Activated naive CD8-positive, alpha-beta T cell treated with anti-CD3 and anti-CD28 coated beads, Interleukin-2, amount 50 U/mL, for 24 hours (primary cell): ENCODE measurements around the gene ATG2B.

Experiments
- ATAC-seq: fragments of 150-1000 bp; cut with Tn5 transposase; one replicate; pipeline ENCODE4 v1.10.0; 2021
- DNase-seq: peaks from one replicate; pipeline ENCODE4 v3.0.0; 2021
- H3K27ac Mint-ChIP-seq: one replicate; pipeline ENCODE4 v1.8.0; 2021; ENCODE audit warnings: mild to moderate bottlenecking, mixed read lengths
- H3K27me3 Mint-ChIP-seq: one replicate; pipeline ENCODE4 v1.8.0; 2021; ENCODE audit warnings: mixed read lengths
- H3K36me3 Mint-ChIP-seq: one replicate; pipeline ENCODE4 v1.8.0; 2021; ENCODE audit warnings: low read depth, mixed read lengths
- H3K4me1 Mint-ChIP-seq: one replicate; pipeline ENCODE4 v1.8.0; 2021; ENCODE audit warnings: mixed read lengths
- H3K4me3 Mint-ChIP-seq: one replicate; pipeline ENCODE4 v1.8.0; 2021; ENCODE audit warnings: mild to moderate bottlenecking, moderate library complexity, mixed read lengths
- H3K9me3 Mint-ChIP-seq: one replicate; pipeline ENCODE4 v1.8.0; 2021; ENCODE audit warnings: mixed read lengths

The ATG2B gene

DNA sequence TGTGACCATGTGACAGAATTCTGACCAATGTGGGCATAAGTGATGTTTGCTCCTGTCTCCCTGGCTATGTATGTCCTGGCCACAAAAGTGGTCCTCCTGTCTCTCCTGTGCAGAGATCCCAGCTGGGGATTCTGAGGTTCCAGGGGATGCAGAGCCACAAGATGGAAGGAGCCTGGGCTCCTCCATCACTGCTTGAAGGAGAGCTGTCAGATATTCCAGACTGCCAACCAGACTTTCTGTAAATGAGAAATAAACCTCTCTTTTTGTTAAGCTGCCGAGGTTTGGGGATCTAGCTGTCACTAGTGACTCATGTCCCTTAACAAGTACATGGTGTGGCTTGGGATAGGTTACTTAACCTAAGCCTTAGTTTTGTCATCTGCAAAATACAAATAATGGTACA lies 85.3 kb downstream of the ATG2B start:
- DNase-seq = no peak
- no peak for ATAC-seq
- no peak overlapping the region for H3K27ac Mint-ChIP-seq
- no peak overlapping the region for H3K4me3 Mint-ChIP-seq
- H3K4me1 Mint-ChIP-seq = no peaks in the 10 kb centered on the region
- H3K36me3 Mint-ChIP-seq = no peaks in the 10 kb centered on the region
- H3K9me3 Mint-ChIP-seq = peaks cover 10% of the 10 kb centered on the region
- no peaks in the 10 kb centered on the region for H3K27me3 Mint-ChIP-seq

GRCh38 chr14:96275177-96276112 lies 87.7 kb downstream of the ATG2B start:
- H3K27me3 Mint-ChIP-seq = no peaks in the 10 kb centered on the region
- DNase-seq (peak; percentile 80), ATAC-seq (no peak)
- H3K4me1 Mint-ChIP-seq = no peaks in the 10 kb centered on the region
- H3K9me3 Mint-ChIP-seq = peaks cover 10% of the 10 kb centered on the region
- no peak overlapping the region for H3K27ac Mint-ChIP-seq
- H3K4me3 Mint-ChIP-seq = no peak overlapping the region
- no peaks in the 10 kb centered on the region for H3K36me3 Mint-ChIP-seq

GRCh38 chr14:96274543-96274942 lies 88.6 kb downstream of the ATG2B start:
- Mint-ChIP-seq H3K4me3 (no peak overlapping the region), H3K27ac (no peak overlapping the region), H3K9me3 (peaks cover 10% of the 10 kb centered on the region), H3K36me3 (no peaks in the 10 kb centered on the region), H3K4me1 (no peaks in the 10 kb centered on the region), H3K27me3 (no peaks in the 10 kb centered on the region)
- ATAC-seq (no peak), DNase-seq (no peak)

GRCh38 chr14:96274122-96274521 lies 89.0 kb downstream of the ATG2B start:
- DNase-seq (no peak), ATAC-seq (no peak)
- no peak overlapping the region for H3K4me3 Mint-ChIP-seq
- H3K9me3 Mint-ChIP-seq = peaks cover 10% of the 10 kb centered on the region
- H3K27ac Mint-ChIP-seq = no peak overlapping the region
- H3K36me3 Mint-ChIP-seq = no peaks in the 10 kb centered on the region
- H3K4me1 Mint-ChIP-seq = no peaks in the 10 kb centered on the region
- H3K27me3 Mint-ChIP-seq = no peaks in the 10 kb centered on the region

- peaks cover 8% of the 10 kb centered on the region for H3K9me3 Mint-ChIP-seq
- H3K36me3 Mint-ChIP-seq = no peaks in the 10 kb centered on the region
- no peak overlapping the region for H3K4me3 Mint-ChIP-seq
- H3K27ac Mint-ChIP-seq = no peak overlapping the region
- no peak for DNase-seq
- no peak for ATAC-seq
- H3K4me1 Mint-ChIP-seq = no peaks in the 10 kb centered on the region
- no peaks in the 10 kb centered on the region for H3K27me3 Mint-ChIP-seq
Measured at GRCh38 chr14:96273629-96274028, 89.5 kb downstream of the ATG2B start.

- DNase-seq (no peak), ATAC-seq (no peak)
- Mint-ChIP-seq H3K4me1 (no peaks in the 10 kb centered on the region), H3K4me3 (no peak overlapping the region), H3K36me3 (no peaks in the 10 kb centered on the region), H3K27ac (no peak overlapping the region), H3K27me3 (no peaks in the 10 kb centered on the region), H3K9me3 (peaks cover 4% of the 10 kb centered on the region)
Measured at GRCh38 chr14:96272777-96273473, 90.2 kb downstream of the ATG2B start.

- Mint-ChIP-seq H3K27ac (no peak overlapping the region), H3K36me3 (no peaks in the 10 kb centered on the region), H3K9me3 (no peaks in the 10 kb centered on the region), H3K27me3 (peaks cover 1% of the 10 kb centered on the region), H3K4me3 (no peak overlapping the region), H3K4me1 (no peaks in the 10 kb centered on the region)
- DNase-seq = no peak
- no peak for ATAC-seq
Measured at GRCh38 chr14:96271421-96271762, 91.7 kb downstream of the ATG2B start.

DNA sequence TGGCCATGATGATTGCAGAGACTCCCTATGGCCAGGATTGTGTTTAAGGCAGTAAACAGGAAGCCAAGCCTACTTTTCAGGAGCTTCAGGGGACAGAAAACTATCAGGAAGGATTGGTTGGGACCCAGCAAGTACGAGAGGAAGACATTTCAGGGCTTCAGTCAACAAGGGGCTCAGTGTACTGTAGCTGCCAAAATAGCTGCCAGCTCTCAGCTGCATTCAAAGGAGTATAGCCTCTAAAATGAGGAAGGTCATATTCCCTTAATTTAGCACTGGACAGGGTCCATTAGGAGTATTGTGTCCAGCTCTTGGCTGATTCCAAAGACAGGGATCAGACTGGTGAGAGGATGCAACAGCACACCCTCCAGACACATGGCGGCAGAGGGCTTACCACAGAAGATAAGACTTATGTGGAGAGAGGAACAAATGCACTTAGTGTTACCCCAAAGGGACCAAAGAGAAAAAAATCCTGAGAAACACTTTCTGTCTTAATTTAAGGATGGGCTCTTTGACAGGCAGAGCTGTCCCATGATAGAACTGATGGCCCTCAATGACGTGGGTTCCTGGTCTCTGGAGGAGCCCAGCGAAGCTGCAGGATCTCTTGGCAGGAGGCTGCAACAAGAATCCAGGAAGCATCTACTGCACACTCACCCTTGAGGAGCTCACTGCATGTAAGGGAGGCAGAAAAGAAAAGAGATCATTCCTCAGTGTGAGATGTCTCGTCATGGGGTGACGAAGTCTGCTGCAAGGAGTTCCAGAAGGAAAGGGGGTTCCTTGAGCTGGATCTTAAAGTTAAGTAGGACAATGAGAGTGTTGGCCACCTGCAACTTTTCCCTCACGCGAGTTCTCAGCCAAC lies 92.3 kb downstream of the ATG2B start:
- DNase-seq (no peak), ATAC-seq (no peak)
- Mint-ChIP-seq H3K4me1 (no peaks in the 10 kb centered on the region), H3K27me3 (peaks cover 2% of the 10 kb centered on the region), H3K27ac (no peak overlapping the region), H3K4me3 (no peak overlapping the region), H3K36me3 (no peaks in the 10 kb centered on the region), H3K9me3 (no peaks in the 10 kb centered on the region)

DNA sequence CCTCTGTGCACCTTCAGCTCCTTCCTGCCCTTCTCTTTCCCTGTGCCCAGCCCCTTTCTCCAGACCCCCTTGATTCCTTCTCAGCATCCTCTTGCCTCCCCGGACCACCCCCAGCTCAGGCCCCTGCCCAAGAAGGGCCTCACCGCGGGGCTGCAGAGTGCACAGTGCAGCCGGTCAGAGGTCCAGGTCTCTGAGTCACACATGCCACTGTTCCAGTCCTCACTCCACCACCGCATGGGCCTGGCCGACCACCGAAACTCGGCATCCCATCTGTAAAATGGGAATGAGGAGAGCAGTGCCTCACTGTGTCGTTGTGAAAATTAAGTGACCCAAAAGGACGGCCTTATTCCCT lies 93.8 kb downstream of the ATG2B start:
- H3K9me3 Mint-ChIP-seq = no peaks in the 10 kb centered on the region
- H3K4me1 Mint-ChIP-seq = no peaks in the 10 kb centered on the region
- no peak for DNase-seq
- H3K27me3 Mint-ChIP-seq = peaks cover 2% of the 10 kb centered on the region
- H3K36me3 Mint-ChIP-seq = no peaks in the 10 kb centered on the region
- ATAC-seq = no peak
- H3K4me3 Mint-ChIP-seq = no peak overlapping the region
- no peak overlapping the region for H3K27ac Mint-ChIP-seq

GRCh38 chr14:96268431-96269358 lies 94.4 kb downstream of the ATG2B start:
- ATAC-seq = no peak
- Mint-ChIP-seq H3K9me3 (no peaks in the 10 kb centered on the region), H3K4me3 (no peak overlapping the region), H3K36me3 (no peaks in the 10 kb centered on the region), H3K27me3 (peaks cover 2% of the 10 kb centered on the region), H3K27ac (no peak overlapping the region), H3K4me1 (no peaks in the 10 kb centered on the region)
- DNase-seq = no peak

- no peak for DNase-seq
- H3K9me3 Mint-ChIP-seq = no peaks in the 10 kb centered on the region
- ATAC-seq = no peak
- H3K27me3 Mint-ChIP-seq = peaks cover 2% of the 10 kb centered on the region
- H3K36me3 Mint-ChIP-seq = no peaks in the 10 kb centered on the region
- H3K27ac Mint-ChIP-seq = no peak overlapping the region
- no peak overlapping the region for H3K4me3 Mint-ChIP-seq
- no peaks in the 10 kb centered on the region for H3K4me1 Mint-ChIP-seq
Measured at GRCh38 chr14:96267916-96268315, 95.2 kb downstream of the ATG2B start.

GRCh38 chr14:96267336-96267735 lies 95.8 kb downstream of the ATG2B start:
- Mint-ChIP-seq H3K4me3 (no peak overlapping the region), H3K27ac (no peak overlapping the region), H3K27me3 (peaks cover 2% of the 10 kb centered on the region), H3K4me1 (no peaks in the 10 kb centered on the region), H3K9me3 (no peaks in the 10 kb centered on the region), H3K36me3 (no peaks in the 10 kb centered on the region)
- no peak for ATAC-seq
- DNase-seq = no peak

- Mint-ChIP-seq H3K9me3 (no peaks in the 10 kb centered on the region), H3K4me1 (no peaks in the 10 kb centered on the region), H3K27ac (no peak overlapping the region), H3K36me3 (no peaks in the 10 kb centered on the region), H3K4me3 (no peak overlapping the region), H3K27me3 (peaks cover 7% of the 10 kb centered on the region)
- ATAC-seq (no peak), DNase-seq (no peak)
Measured at GRCh38 chr14:96265383-96266095, 97.6 kb downstream of the ATG2B start.
